GM11168 (cell line): ENCODE data around the gene NRAP.

Experiments used
- in situ Hi-C: fragments of 300-500 bp; cut with MboI; formaldehyde crosslinking; loops from one replicate; pipeline ENCODE4 v1.12.0; 2022; ENCODE audit warnings: low sequenced_read_pairs; ENCODE audit not compliant: unreplicated experiment

The NRAP gene

DNA sequence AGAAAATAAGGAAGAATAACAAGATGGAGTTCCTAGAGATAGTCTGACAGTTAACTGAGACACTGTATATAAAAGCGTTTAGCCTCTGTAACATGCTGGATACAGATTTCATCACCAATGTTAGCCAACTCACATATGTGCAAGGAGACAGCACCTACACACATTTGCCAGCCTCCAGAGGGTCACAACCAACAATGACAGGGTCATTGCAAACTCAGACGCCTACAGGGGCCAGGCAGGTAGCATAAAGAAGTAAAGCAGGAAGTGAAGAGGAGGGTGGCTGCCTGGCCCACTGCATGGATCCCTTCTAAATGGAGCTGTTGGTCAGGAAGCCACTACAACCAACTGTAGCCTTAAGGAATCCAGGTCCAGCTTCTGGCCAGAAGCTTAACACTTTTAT lies 50.4 kb downstream of the NRAP start:
- in situ Hi-C loops, result no loop called here

DNA sequence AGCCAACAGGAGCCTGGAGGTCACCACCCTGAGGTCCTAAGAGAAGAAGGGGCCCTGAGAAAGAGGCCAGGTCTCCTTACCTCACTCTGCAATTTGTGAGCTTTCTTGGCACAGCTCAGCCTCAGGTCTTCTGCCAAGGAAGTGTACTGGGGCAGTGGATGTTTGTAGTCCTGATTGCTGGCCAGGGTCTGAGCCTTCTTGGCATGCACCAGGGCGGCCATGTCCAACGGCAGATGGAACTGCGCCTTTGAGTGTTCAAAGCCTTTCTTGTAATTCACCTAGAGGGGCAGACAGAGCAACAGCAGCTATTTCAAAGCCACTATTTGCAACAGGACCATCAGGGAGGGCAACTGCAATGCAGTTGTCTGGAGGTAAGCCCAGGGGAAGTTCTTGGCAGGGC lies 51.7 kb downstream of the NRAP start:
- in situ Hi-C loops, result no loop called here

DNA sequence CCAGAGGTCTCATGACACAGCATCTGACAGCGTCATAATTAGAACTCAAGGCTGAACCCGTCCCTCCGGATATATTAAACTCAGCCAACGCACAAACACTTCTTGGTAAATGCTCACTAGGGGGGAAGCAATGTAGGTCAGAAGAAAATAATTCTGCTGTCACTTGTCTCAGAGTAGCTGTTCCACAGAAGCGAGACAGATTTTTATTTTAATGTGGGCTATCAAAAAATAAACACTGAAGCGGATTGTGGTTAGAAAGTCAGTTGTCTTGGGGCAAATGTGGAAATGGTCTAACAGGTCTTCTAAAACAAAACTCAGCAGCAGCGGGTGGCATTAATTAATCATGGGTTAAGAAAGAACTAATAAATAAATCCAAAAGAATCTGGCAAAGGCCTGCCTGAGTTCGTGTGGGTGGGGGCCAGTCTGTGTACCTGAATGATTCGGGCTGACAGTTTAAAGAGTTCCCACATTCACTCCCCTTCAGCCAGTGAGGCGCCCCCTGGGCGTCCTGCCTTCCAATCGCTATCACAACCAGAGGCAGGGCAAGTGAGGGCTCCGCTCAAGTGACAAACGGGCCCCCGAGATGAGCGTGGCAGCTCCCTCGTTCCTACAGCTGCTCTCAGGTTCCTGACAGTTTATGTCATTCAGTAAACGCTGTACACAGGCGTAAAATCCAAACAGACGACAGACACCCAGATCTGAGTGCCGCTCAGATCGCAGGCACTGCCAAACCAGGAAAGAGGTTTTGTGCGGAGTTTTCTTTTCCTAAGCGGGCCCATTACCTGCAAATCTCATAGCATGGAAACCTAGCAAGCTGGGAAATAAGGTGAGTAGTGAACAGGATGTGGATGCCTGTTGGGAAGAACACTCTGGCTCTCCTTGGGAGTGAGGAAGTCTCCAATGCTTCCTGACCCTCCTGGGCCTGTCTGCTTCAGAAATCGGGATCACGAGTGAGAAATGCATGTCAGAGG lies 52.9 kb downstream of the NRAP start:
- in situ Hi-C loops, result no loop called here

DNA sequence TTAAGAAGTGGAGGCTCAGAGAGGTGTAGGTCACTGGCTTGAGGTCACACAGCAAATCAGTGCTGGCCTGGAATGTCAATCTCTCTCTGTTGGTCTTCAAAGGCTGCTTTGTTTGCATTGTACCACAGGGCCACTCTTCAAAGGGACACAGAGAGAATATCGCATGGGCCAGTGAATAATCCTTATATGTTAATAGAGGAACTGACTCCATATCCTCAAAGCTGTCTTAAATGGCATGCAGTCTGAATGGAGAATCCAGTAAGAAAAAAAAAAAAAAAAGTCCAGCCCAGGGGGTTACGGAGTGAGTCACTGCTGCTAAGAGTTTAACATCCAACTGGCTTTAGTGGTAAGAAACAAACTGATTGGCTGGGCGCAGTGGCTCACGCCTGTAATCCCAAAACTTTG lies 54.1 kb downstream of the NRAP start:
- in situ Hi-C loops, result no loop called here

DNA sequence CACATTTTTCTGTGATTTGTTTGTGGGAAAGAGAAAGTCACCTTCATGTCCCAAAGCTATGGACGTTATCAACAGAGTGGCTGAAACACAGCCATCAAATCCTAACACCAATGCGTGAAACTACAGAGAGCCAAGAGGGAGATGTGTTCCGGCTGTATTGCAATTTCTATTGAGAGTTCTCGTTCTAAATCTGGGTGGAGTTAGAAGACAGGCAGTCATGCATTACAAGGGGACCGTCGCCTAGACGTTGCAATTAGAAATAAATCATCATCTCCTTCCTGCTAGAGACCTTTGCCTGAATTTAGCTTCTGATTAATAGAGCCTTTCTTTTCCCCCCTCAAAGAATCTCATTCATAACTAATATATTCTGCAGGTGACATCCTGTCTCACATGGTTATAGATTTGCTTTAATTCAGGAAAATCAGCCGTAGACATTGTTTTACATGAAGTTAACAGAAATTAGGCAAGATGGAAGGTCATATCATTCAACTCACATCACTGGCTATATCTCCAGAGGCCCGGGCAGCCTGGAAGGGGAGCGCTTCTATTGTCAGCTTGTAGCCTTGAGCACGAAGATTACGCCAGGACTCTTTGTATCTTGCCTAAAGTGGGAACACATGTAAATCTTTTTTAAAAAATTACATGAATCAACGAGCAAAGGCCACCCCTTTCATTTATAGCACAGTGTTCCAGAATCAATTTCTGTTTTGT lies 58.4 kb downstream of the NRAP start:
- in situ Hi-C loops, result no loop called here

DNA sequence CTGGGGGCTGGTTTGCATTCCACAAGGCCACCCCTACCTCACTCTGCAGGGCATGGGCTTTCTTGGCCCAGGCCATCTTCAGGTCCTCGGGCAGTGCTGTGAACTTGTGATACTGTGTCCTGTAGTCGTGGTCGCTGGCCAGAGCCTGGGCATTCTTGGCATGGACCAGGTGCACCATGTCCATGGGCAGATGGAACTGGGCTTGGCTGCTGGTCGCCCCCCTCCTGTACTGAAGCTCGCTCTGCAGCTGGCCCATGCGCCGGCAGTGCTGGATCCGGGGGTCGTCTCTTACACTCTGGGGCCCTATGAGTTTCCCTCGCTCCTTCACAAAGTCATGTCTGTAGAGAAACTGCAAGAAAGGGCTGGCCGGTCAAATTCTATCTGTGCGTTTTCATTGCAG lies 59.3 kb downstream of the NRAP start:
- in situ Hi-C loops, result no loop called here

DNA sequence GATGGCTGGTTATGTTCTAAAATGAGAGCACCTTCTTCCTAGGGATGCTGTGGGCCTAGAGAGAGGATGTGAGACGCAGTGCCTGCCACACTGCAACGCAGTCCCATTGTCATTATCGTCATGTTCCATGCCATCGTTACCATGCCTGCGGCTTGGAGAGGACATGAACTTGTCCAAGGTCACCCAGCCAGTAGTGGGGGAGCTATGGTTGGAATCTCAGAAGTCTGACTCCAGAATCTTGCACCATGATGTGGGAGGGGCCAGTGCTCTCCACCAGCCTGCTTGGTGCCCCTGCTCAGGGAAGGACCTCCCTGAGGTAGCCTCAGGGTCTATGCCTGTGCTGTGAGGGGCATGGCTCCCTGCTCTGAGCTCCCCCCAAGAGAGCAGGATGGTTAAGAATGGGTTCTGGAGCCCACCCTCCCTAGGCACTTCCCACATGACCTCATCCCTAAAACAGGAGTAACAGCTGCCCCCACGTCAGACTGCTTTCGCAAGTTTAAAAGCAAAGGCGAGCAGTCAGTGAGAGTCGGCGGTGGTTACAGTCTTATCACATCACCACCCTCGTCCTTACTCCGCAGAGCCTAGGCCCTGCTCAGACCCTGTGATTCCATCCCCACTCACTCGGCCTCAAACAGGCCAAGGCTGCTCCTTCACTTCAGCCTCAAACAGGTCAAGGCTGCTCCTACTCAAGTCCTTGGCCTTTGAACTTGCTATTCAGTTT lies 60.6 kb downstream of the NRAP start:
- in situ Hi-C loops, result no loop called here

- in situ Hi-C loops, result no loop called here
These were observed 63.3 kb downstream of the NRAP start for GRCh38 chr10:113600569-113600968.

GRCh38 chr10:113594652-113595051 lies 69.2 kb downstream of the NRAP start:
- in situ Hi-C loops, result no loop called here

GRCh38 chr10:113592380-113592779 lies 71.5 kb downstream of the NRAP start:
- in situ Hi-C loops, result no loop called here

- in situ Hi-C loops, result no loop called here
These were observed 73.3 kb downstream of the NRAP start for GRCh38 chr10:113590581-113590980.

- in situ Hi-C loops, result no loop called here
These were observed 74.6 kb downstream of the NRAP start for GRCh38 chr10:113589201-113589770.

DNA sequence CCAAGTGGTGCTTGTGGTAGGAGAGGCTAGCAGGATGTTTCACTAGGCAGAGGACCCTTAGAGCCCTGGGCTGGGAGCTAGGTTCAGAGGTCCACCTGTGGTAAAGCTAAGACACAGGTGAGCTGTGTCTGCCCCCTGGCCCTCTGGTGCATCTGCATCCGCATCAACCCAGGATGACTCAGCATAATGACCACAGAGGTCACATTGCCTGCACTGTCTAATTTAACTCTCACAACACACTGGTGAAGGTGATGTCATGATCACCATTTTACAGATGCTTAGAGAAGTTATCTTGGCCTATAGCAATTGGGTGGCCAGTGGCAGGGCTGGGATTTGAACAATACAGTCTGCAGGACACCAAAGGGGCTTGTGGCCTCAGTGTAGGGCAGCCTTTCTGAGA lies 77.9 kb downstream of the NRAP start:
- in situ Hi-C loops, result no loop called here

GRCh38 chr10:113583571-113583970 lies 80.3 kb downstream of the NRAP start:
- in situ Hi-C loops, result no loop called here

DNA sequence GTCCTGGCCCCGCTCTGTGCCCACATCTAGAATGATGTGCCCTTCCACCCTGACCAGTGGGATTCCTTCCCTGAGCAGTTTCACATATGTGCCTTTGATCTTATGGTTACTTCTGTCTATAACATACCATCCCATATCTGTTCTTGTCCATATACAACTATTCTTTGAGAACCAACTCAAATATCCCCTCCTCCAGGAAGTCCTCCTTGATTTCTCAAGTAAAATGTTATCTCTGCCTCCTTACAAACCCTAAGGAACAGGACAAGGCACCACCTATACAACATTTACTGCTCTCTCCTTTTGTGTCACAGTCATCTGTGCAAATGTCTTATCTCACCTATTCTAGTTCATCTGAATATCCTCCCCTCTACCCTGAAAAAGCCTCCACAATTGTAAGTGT lies 82.7 kb downstream of the NRAP start:
- in situ Hi-C loops, result no loop called here

- in situ Hi-C loops, result no loop called here
These were observed 85.1 kb downstream of the NRAP start for GRCh38 chr10:113578773-113579172.

- in situ Hi-C loops, result no loop called here
These were observed 87.0 kb downstream of the NRAP start for GRCh38 chr10:113576852-113577251.

GRCh38 chr10:113573368-113573767 lies 90.5 kb downstream of the NRAP start:
- in situ Hi-C loops, result no loop called here

GRCh38 chr10:113572520-113573290 lies 91.1 kb downstream of the NRAP start:
- in situ Hi-C loops, result no loop called here

- in situ Hi-C loops, result no loop called here
These were observed 94.3 kb downstream of the NRAP start for GRCh38 chr10:113569576-113569975.
